Adrenal gland (tissue), 12 donors: ENCODE results near the gene CYB5A. TPM values are rescaled to one million over a fixed set of nuclear protein-coding genes. Genes with fewer than 3 reads are reported as not detected.

Experiments
- DNase-seq, 7 donors: peaks; one replicate each; pipeline ENCODE4 v3.0.0-alpha.2; 2019 to 2020
- H3K27ac ChIP-seq, 5 donors: fragments of 200-600 bp; sonication (generic) in 4 of 5; 1 replicate in 3 of 5; 2 replicates in 2 of 5; pipeline versions ENCODE4 v1.5.1 to v1.8.0; 2016 to 2020; ENCODE audit warnings: mild to moderate bottlenecking in 1 of 5
- H3K27me3 ChIP-seq: fragments of 200-600 bp; 2 replicates; pipeline ENCODE4 v1.8.0; 2021
- H3K36me3 ChIP-seq, 2 donors: fragments of 200-600 bp; replicated peaks in 1 of 2; 1 replicate in 1 of 2; 2 replicates in 1 of 2; pipeline versions ENCODE4 v1.5.1 to v1.8.0; 2018 to 2022
- H3K4me1 ChIP-seq, 2 donors: fragments of 200-600 bp; replicated peaks in 1 of 2; 1 replicate in 1 of 2; 2 replicates in 1 of 2; pipeline versions ENCODE4 v1.5.1 to v1.8.0; 2018 to 2021
- H3K4me3 ChIP-seq, 4 donors: fragments of 200-600 bp; sonication (generic) in 3 of 4; one replicate each; pipeline ENCODE4 v1.5.1; 2016 to 2018
- H3K9me3 ChIP-seq, 3 donors: fragments of 200-600 bp; sonication (generic) in 1 of 3; replicated peaks in 1 of 3; 1 replicate in 2 of 3; 2 replicates in 1 of 3; pipeline versions ENCODE4 v1.5.1 to v1.8.0; 2016 to 2021
- POLR2A ChIP-seq, 2 donors: fragments of 450-650 bp; IDR thresholded peaks; one replicate each; pipeline ENCODE4 v1.6.1; 2017; ENCODE audit warnings: antibody characterized with exemption in 2 of 2, mild to moderate bottlenecking in 2 of 2, moderate library complexity in 1 of 2
- WGBS, 4 donors: extraction: QIAGEN DNeasy Blood & Tissue Kit in 2 of 4; methylation state at CpG; one replicate each; pipeline versions ENCODE4 v1.1.5 to v1.1.7; 2013 to 2017; 5-methylcytosine and 5-hydroxymethylcytosine counted together
- intact Hi-C, 2 donors: fragments of 100-400 bp; cut with DNase I; formaldehyde crosslinking; loops; one replicate each; pipeline versions ENCODE4 v1.14.1 to v1.15.0; 2022 to 2023
- polyA plus RNA-seq, 3 donors: library from polyadenylated mRNA; stranded (reverse); fragments of 200-250 nt in 2 of 3; fragments of 350-450 nt in 1 of 3; fragmentation: Illumina TruSeq in 1 of 3; extraction: RNeasy Lipid Tissue Mini Kit (QIAGEN cat#74804) in 1 of 3; gene quantifications; one replicate each; pipeline ENCODE4 v1.2.3, GENCODE V29; 2013 to 2014
- total RNA-seq, 9 donors: library from RNA; depleted of rRNA in 4 of 9; stranded (reverse); fragments of >200 nt in 4 of 9; fragments of 120-200 nt in 1 of 9; fragmentation: NEBNext Ultra II Directional in 1 of 9; extraction: Animal tissue kit (Norgen Biotek cat#: 25700) in 1 of 9; gene quantifications; one replicate each; pipeline versions ENCODE4 v1.1.0 to v1.2.4, GENCODE V29; 2013 to 2023
- TF ChIP-seq, protein P1 (sequence below), 6 experiments: fragments of 450-650 bp in 4 of 6; fragments of 200-600 bp in 2 of 6; sonication (generic) in 1 of 6; IDR thresholded peaks; 1 replicate in 5 of 6; 2 replicates in 1 of 6; pipeline versions ENCODE4 v1.5.1 to v1.8.0; 2016 to 2021; ENCODE audit warnings: antibody characterized with exemption in 6 of 6, mild to moderate bottlenecking in 2 of 6, moderate library complexity in 1 of 6
- donor health status: healthy with polysubstance abuse.
- donor health status: Bipolar disorder and iron deficiency.
- donor health status: DM: yes; HTN: yes; CAD: no.
- donor health status: DM: no; HTN: no; CAD: no.
- donor health status: DM: no; HTN: no; CAD: no.
- donor health status: DM: yes; HTN: yes; CAD: no.

CYB5A gene
- total and polyA plus RNA-seq, 12 donors: 62.0 to 286 (median 130) TPM

DNA sequence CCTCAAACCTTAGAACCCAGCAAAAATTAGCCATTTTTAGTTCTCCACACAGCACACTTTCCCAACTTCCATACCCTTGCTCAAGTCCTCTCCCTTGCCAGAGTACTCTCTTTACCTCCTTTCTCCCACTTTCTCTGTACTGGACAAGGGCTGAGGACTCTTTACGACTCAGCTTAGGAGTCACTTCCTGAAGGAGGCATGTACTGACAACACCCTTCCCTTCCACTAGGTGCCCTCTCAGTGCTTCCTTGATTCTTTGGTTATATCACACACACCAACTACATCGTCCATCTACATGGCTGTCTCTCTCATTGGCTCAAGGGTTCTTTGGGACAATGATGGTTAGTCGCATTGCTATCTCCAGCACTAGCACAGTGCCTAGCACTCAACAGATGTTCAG, 18.6 kb upstream of the CYB5A start:
- Histone ChIP-seq H3K27ac (no peak overlapping the region), H3K27me3 (peaks cover 3% of the 10 kb centered on the region), H3K4me3 (no peak overlapping the region), H3K4me1 (no peaks in the 10 kb centered on the region), H3K36me3 (no peaks in the 10 kb centered on the region), H3K9me3 (no peaks in the 10 kb centered on the region)
- no peak for DNase-seq
- 26 to 47% (median 41%) methylated on average over 3 of the region's 3 CpGs for WGBS, 4 donors
- intact Hi-C loops: no loop called here
- TF ChIP-seq, protein P1, sequence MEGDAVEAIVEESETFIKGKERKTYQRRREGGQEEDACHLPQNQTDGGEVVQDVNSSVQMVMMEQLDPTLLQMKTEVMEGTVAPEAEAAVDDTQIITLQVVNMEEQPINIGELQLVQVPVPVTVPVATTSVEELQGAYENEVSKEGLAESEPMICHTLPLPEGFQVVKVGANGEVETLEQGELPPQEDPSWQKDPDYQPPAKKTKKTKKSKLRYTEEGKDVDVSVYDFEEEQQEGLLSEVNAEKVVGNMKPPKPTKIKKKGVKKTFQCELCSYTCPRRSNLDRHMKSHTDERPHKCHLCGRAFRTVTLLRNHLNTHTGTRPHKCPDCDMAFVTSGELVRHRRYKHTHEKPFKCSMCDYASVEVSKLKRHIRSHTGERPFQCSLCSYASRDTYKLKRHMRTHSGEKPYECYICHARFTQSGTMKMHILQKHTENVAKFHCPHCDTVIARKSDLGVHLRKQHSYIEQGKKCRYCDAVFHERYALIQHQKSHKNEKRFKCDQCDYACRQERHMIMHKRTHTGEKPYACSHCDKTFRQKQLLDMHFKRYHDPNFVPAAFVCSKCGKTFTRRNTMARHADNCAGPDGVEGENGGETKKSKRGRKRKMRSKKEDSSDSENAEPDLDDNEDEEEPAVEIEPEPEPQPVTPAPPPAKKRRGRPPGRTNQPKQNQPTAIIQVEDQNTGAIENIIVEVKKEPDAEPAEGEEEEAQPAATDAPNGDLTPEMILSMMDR (IDR thresholded peaks at IDR 0.05): peak in 5 of 6 experiments; percentile 18 to 38 (median 27)
- TF ChIP-seq POLR2A (IDR thresholded peaks at IDR 0.05): no peak

DNA sequence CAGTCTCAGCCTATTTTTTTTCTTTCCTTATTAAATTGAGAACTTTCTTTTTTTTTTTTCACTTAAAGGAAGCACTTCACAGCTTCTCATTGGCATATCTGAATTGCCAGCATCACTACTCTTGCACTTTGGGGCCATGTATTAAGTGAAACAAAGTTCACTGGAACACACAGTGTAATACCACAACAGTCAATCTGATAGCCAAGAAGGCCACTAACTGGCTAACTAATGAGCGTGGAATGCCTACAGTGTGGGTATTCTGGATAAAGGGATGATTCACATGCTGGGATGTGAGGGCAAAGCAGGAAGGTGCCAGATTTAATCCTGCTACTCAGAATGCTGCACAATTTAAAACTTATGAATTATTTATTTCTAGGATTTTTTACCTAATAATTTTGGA, 12.2 kb upstream of the CYB5A start:
- 78 to 100% (median 80%) methylated on average over 1 of the region's 1 CpG for WGBS, 4 donors

DNA sequence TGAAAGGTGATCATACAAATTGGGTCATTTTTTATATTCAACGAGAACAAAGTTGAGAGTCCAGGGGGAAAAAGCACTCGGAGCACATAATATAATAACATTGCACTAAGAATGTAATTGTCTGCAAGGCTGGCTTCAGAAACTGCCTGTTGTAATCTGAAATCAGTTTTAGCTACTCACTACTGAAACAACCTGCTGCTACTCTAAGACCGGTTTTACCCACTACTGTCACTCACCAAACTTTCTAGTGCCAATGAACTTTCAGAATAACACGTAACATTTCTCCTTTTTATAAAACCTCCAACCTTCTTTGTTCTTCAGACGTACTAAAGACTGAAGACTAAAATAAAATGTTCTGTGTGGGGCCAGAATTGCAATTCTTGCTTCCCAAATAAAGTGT, 11.5 kb upstream of the CYB5A start:
- no peak for DNase-seq
- WGBS, 4 donors: 60 to 77% (median 74%) methylated on average over 5 of the region's 5 CpGs
- intact Hi-C loops: no loop called here
- Histone ChIP-seq H3K27me3 (peaks cover 3% of the 10 kb centered on the region), H3K36me3 (no peaks in the 10 kb centered on the region), H3K4me3 (no peak overlapping the region), H3K9me3 (no peaks in the 10 kb centered on the region), H3K27ac (no peak overlapping the region), H3K4me1 (no peaks in the 10 kb centered on the region)
- TF ChIP-seq POLR2A (IDR thresholded peaks at IDR 0.05): no peak
- TF ChIP-seq, protein P1 (IDR thresholded peaks at IDR 0.05): no peak

More for the DNA sequence above, 12.2 kb upstream of the CYB5A start:
- Histone ChIP-seq H3K9me3 (no peaks in the 10 kb centered on the region), H3K4me1 (no peaks in the 10 kb centered on the region), H3K27me3 (peaks cover 3% of the 10 kb centered on the region), H3K27ac (no peak overlapping the region), H3K4me3 (no peak overlapping the region), H3K36me3 (no peaks in the 10 kb centered on the region)
- DNase-seq: no peak
- TF ChIP-seq, protein P1 (IDR thresholded peaks at IDR 0.05): no peak
- no peak for TF ChIP-seq POLR2A (IDR thresholded peaks at IDR 0.05)
- intact Hi-C loops: no loop called here

DNA sequence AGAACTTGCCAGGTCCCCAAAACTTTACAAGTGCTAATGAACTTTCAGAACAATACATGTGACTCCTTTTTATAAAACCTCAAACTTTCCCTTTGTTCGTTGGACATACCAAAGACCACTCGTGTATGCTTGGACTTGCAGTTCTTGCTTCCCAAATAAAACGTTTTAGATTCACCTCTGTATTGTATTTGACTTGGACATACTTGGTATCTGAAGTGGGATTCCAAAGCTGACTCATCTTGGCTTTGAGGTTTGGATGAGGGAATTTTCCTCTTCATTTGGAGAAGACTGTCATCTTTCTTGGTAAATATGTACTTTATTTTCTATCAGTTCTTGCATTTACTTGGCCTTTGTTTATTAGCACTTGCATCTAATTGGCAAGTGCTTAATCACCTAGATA, 8.0 kb upstream of the CYB5A start:
- no peaks in the 10 kb centered on the region for H3K36me3 ChIP-seq
- no peak for TF ChIP-seq POLR2A (IDR thresholded peaks at IDR 0.05)
- TF ChIP-seq, protein P1 (IDR thresholded peaks at IDR 0.05): no peak
- no peak for DNase-seq
- H3K9me3 ChIP-seq: no peaks in the 10 kb centered on the region
- H3K4me3 ChIP-seq: no peak overlapping the region
- no peaks in the 10 kb centered on the region for H3K4me1 ChIP-seq
- H3K27me3 ChIP-seq: no peaks in the 10 kb centered on the region
- 69 to 80% (median 73%) methylated on average over 3 of the region's 3 CpGs for whole genome bisulfite sequencing, 4 donors
- intact Hi-C loops: no loop called here
- no peak overlapping the region for H3K27ac ChIP-seq
